NCI-H226 (cell line): Measurements from ENCODE around the gene NAP1L5.

Source experiments
- DNase-seq: peaks from one replicate; pipeline ENCODE4 v3.0.0-alpha.2; 2015

The NAP1L5 gene

GRCh38 chr4:88659055-88659889 is 38.4 kb downstream of the NAP1L5 start:
- DNase-seq: peak; percentile 63

- no peak for DNase-seq
Observed at GRCh38 chr4:88655226-88655625, 42.4 kb downstream of the NAP1L5 start.

DNA sequence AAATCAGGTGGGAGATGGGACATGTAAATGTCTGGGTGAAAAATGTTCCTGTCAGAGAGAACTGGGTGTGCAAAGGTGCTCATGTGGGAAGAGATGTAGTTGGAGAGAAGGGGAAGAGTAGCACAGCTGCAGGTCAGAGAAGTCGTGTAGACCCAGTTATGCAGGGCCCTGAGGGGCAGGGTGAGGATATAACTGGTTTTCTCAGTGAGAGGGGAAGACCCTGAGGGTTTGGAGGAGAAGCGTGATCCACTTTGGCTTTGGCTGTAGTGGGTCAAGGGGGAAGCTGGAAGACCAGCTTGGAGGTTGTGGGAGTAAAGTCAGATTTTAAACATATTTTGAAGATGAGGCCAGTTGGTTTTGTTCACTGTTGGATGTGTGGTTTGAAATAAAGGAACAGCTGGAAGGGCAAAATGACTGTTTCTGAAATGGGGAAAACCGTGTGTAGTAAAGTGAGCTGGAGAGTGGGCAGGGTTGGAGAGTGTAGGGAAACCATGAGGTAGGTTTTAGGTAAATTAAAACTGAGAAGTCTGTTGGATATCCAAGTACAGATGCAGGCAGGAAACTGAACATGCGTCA is 44.2 kb downstream of the NAP1L5 start:
- no peak for DNase-seq

DNA sequence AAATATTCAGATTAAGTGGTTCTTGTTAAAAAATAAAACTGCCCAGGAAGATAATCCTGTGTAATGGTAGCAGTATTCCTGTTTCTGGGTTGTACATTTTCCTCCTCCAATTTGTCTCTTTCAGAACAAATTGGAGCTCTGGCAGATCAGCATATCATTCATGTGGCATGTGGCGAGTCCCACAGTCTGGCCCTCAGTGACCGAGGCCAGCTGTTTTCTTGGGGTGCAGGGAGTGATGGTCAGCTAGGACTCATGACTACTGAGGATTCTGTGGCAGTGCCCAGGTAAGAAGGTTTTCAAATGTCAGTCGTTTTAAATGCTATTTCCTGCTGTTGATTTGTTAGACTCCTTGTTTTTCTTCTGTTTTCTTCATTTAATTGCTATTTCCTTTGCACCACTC is 47.9 kb downstream of the NAP1L5 start:
- DNase-seq: no peak

- no peak for DNase-seq
Observed at GRCh38 chr4:88646528-88647280, 50.9 kb downstream of the NAP1L5 start.

DNA sequence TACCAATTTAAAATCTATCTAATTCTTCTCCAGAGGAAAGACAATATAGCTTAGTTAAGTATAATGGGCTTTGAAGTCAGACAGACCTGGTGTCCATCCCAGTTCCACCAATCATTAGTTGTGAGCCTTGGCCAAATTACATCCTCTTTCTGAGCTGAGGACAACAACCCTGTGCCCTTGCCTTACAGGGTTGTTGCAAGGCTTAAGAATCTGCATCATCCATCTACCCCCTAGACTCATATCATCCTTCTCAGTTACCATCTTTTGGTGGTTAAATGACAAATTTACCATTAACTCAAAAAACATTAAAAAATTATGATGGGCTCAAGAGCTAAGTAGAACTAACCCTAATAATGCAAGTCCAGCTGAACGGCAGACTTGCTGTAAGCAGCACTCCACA is 51.6 kb downstream of the NAP1L5 start:
- no peak for DNase-seq
